ENCODE measurements around the gene ALG9.
"Not testable (repeated sequence)": the region's sequence is repeated elsewhere in the genome, so short reads cannot be mapped to it uniquely, and the experiment has no call there.

The ALG9 gene

GRCh38 chr11:111788464-111788863, 82.9 kb downstream of the ALG9 start:
- no peak for TF ChIP-seq CTCF (IDR thresholded peaks at IDR 0.05; ENCODE audit: control extremely low read depth, extremely low read depth, low read depth, missing control alignments)
- CTCF ChIA-PET: interaction anchor here (1.1 to 3.8 kb wide), 6 partner anchors 11 to 203 kb away, joined by 3 to 29 read pairs (median 3); no protein-coding TSS in a partner anchor

DNA sequence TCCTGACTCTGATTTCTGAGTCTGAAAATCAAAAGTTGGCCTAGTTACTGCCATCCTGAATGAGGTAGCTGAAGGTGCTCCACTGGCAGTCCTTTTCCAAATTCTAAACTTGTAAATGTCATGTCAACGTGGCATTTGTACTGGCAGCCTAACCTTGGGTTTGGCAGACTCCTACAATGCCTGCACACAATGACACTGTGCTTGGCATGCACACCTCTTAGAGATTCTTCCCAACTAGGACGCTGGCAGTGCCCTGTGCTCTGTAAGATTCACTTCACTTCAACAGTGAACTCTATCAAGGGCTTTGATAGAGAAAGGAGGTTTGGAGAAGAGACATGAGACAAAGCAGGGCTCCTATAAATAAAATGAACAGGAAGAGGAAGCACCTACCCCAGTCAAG, 83.3 kb downstream of the ALG9 start:
- TF ChIP-seq CTCF (IDR thresholded peaks at IDR 0.05; ENCODE audit: control extremely low read depth, extremely low read depth, low read depth, missing control alignments): no peak
- ChIA-PET POLR2A (no interaction called here), CTCF (interaction anchor here (1.1 to 3.8 kb wide), 5 partner anchors 11 to 203 kb away, joined by 3 to 29 read pairs (median 3); no protein-coding TSS in a partner anchor)
- no peak for DNase-seq (ENCODE audit: extremely low spot score)

More at GRCh38 chr11:111788464-111788863, 82.9 kb downstream of the ALG9 start:
- no peak for DNase-seq (ENCODE audit: extremely low spot score)
- POLR2A ChIA-PET: no interaction called here

GRCh38 chr11:111785886-111786412, 85.4 kb downstream of the ALG9 start:
- ChIA-PET POLR2A (no interaction called here), CTCF (interaction anchor here (1.1 to 3.8 kb wide), 5 partner anchors 9 to 182 kb away, joined by 3 to 29 read pairs (median 4); no protein-coding TSS in a partner anchor)
- no peak for TF ChIP-seq CTCF (IDR thresholded peaks at IDR 0.05; ENCODE audit: control extremely low read depth, extremely low read depth, low read depth, missing control alignments)
- no peak for DNase-seq (ENCODE audit: extremely low spot score)

GRCh38 chr11:111785076-111785475, 86.3 kb downstream of the ALG9 start:
- DNase-seq (ENCODE audit: extremely low spot score): no peak

GRCh38 chr11:111784311-111784710, 87.1 kb downstream of the ALG9 start:
- ChIA-PET POLR2A (interaction anchor here (0.7 kb wide), 1 partner anchor 16 kb away, joined by 3 read pairs; no protein-coding TSS in a partner anchor), CTCF (interaction anchor here (2.2 kb wide), 1 partner anchor 8 kb away, joined by 8 read pairs; no protein-coding TSS in a partner anchor)
- DNase-seq (ENCODE audit: extremely low spot score): not testable (repeated sequence)

More at GRCh38 chr11:111785076-111785475, 86.3 kb downstream of the ALG9 start:
- ChIA-PET POLR2A (no interaction called here), CTCF (interaction anchor here (1.7 to 3.8 kb wide), 4 partner anchors 8 to 181 kb away, joined by 3 to 29 read pairs (median 6); no protein-coding TSS in a partner anchor)
- no peak for TF ChIP-seq CTCF (IDR thresholded peaks at IDR 0.05; ENCODE audit: control extremely low read depth, extremely low read depth, low read depth, missing control alignments)

- CTCF ChIA-PET: interaction anchor here (1.0 to 1.8 kb wide), 5 partner anchors 8 to 197 kb away, joined by 3 to 7 read pairs (median 4); partner anchors contain the start of gene ALG9
- DNase-seq (ENCODE audit: extremely low spot score): no peak
- POLR2A ChIA-PET: no interaction called here
These were observed 89.2 kb downstream of the ALG9 start for GRCh38 chr11:111782109-111782741.

More at GRCh38 chr11:111782109-111782741, 89.2 kb downstream of the ALG9 start:
- no peak for TF ChIP-seq CTCF (IDR thresholded peaks at IDR 0.05; ENCODE audit: control extremely low read depth, extremely low read depth, low read depth, missing control alignments)
